Measurements from ENCODE around the gene MAT1A. TPM values are rescaled to one million over a fixed set of nuclear protein-coding genes. Genes with fewer than 3 reads are reported as not detected.

MAT1A gene
- total and polyA plus RNA-seq, 2 of the 8 experiments (the other 6 are each of a cell fraction or from before 2014, with no cell fraction given) = 4.1 to 6.4 TPM

DNA sequence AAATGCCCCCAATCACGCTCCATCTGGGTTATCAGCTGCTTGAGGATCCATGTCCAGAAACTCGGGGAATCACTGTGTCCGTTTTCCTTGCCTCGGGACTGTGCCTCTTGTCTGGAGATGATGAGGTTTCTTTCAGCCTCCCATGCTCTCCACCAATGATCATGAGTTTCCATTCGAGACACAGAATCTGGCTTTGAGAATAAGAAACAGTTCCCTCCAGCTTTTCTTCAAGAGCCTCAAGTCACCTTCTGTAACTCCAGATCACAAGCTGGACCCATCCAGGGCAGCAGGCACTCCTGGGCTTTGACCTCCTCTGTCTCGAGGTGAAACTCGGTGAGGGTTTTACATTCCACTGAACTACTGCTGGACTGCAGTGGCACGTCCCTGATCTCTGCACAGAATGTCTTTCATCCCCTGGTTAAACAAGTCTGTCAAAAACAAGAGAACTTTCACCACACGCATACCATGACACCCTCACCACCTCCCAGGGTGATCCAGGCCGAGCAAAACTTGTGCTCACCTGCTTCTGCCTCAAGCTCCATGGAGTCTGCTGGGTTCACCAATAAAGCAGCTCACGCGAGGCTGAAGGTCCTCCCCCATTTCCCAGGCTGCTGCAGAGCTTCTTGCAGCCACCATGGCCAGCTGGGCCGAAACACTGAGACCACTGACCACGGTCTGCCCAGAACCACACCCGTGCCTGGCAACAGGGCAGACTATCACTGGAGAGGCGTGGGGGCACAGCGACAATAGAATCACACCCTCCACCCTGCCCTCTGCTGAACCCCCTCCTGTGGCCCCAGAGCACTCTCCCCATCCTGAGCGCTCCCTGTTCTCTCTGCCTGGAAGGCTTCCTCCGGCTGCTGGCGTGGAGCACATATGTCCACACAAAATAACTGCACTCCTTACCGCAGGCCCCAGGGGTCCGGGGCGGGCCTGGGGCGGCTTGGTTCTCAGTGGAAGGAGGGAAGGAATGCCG, 25.1 kb downstream of the MAT1A start:
- H3K4me2 ChIP-seq (ENCODE audit: insufficient read depth in 1 of 2, low read depth in 2 of 2, low read length in 2 of 2) = no peak overlapping the region
- TF ChIP-seq MAX (IDR thresholded peaks at IDR 0.05) (no peak), YY1 (IDR thresholded peaks at IDR 0.05; ENCODE audit: low read depth, low read length) (no peak)
- H2AK5ac ChIP-seq (ENCODE audit: low read depth, low read length) = 0 out of 2 replicates have a peak overlapping the region, but pooled peaks have one; percentile 7
- peak overlapping the region; percentile 5; the same call in 1 of the 2 replicates for H2BK20ac ChIP-seq (ENCODE audit: low read length)
- H4K91ac ChIP-seq (replicated peaks; ENCODE audit: insufficient read length, low read length) = no peak overlapping the region
- H3K23me2 ChIP-seq (ENCODE audit: low read depth, low read length) = no peaks in the 10 kb centered on the region
- peak overlapping the region; percentile 6; the same call in 1 of the 2 replicates for H2BK12ac ChIP-seq (ENCODE audit: low read depth, low read length)
- peaks cover 0 to 13% (median 6%) of the 10 kb centered on the region in 4 experiments; a peak in 3 of 7 replicates for H3K4me1 ChIP-seq (replicated peaks in 1 of 4; ENCODE audit: control insufficient read depth in 3 of 4, insufficient read depth in 4 of 4, low read length in 3 of 4)
- H2AFZ ChIP-seq (ENCODE audit: low read length) = peak overlapping the region; percentile 27; the same call in 1 of the 2 replicates
- H3K27ac ChIP-seq (ENCODE audit: low read depth, low read length) = no peak overlapping the region
- H4K8ac ChIP-seq (ENCODE audit: extremely low read depth, insufficient read depth, low read length) = no peak overlapping the region; the same call in 1 of the 2 replicates
- no peak overlapping the region for H3K9ac ChIP-seq (replicated peaks in 1 of 4; ENCODE audit: extremely low read depth in 1 of 4, low read depth in 3 of 4, low read length in 3 of 4)
- H3K18ac ChIP-seq (ENCODE audit: extremely low read depth, low read length) = no peak overlapping the region
- DNase-seq (ENCODE audit: low read depth in 1 of 2, low spot score in 2 of 2) = no peak
- H4K5ac ChIP-seq (ENCODE audit: insufficient read length, low read depth, low read length) = no peak overlapping the region
- H3K79me2 ChIP-seq (ENCODE audit: control insufficient read depth in 1 of 2, insufficient read depth in 2 of 2, low read length in 2 of 2) = no peaks in the 10 kb centered on the region
- H3K23ac ChIP-seq (ENCODE audit: insufficient read length) = no peak overlapping the region
- no peaks in the 10 kb centered on the region for H3K36me3 ChIP-seq (ENCODE audit: control insufficient read depth in 2 of 4, insufficient read depth in 4 of 4, low read length in 3 of 4)
- ChIA-PET POLR2A (ENCODE audit: partially characterized antibody) (no interaction called here), CTCF (ENCODE audit: partially characterized antibody) (interaction anchor here (0.9 to 2.3 kb wide), 3 partner anchors 9 to 241 kb away, joined by 3 to 8 read pairs (median 3); no protein-coding TSS in a partner anchor)
- H3K4me3 ChIP-seq (ENCODE audit: extremely low read depth in 1 of 4, insufficient read depth in 2 of 4, low read depth in 3 of 4, low read length in 4 of 4) = no peak overlapping the region
- H3K27me3 ChIP-seq (replicated peaks in 1 of 4; ENCODE audit: control insufficient read depth in 3 of 4, extremely low read depth in 1 of 4, insufficient read depth in 3 of 4, low read length in 3 of 4) = no peaks in the 10 kb centered on the region; a peak in 1 of 7 replicates
- no peaks in the 10 kb centered on the region for H3K79me1 ChIP-seq (ENCODE audit: low read depth, low read length)
- no peak overlapping the region for H2BK120ac ChIP-seq (replicated peaks; ENCODE audit: low read depth, low read length)
- H2BK5ac ChIP-seq (ENCODE audit: low read depth, low read length) = 0 out of 2 replicates have a peak overlapping the region, but pooled peaks have one; percentile 27
- 80% methylated on average over 25 of the region's 25 CpGs; no CpG with 5 or more reads in 1 of the 2 experiments for WGBS, 2 experiments (ENCODE audit: extremely low coverage in 1 of 2, insufficient coverage in 1 of 2, insufficient read length in 1 of 2, insufficient replicate concordance in 2 of 2, low coverage in 1 of 2, low lambda C conversion rate in 2 of 2, missing lambda C conversion rate in 1 of 2)
- no peak overlapping the region for H3K14ac ChIP-seq (ENCODE audit: insufficient read length)
- H3K4ac ChIP-seq (replicated peaks; ENCODE audit: insufficient read length, low read depth, low read length) = peak overlapping the region; percentile 29
- no peak overlapping the region for H3K56ac ChIP-seq (replicated peaks; ENCODE audit: insufficient read length, low read depth, low read length)
- FAIRE-seq = no peak
- H2BK15ac ChIP-seq (ENCODE audit: low read length) = peak overlapping the region; percentile 76; the same call in 1 of the 2 replicates
- H4K20me1 ChIP-seq (replicated peaks in 1 of 2; ENCODE audit: control insufficient read depth in 1 of 2, insufficient read depth in 2 of 2, low read length in 2 of 2) = no peaks in the 10 kb centered on the region
- H3K9me3 ChIP-seq (ENCODE audit: insufficient read depth in 2 of 2, low read depth in 1 of 2, low read length in 1 of 2) = 0 out of 4 replicates have a peak, but pooled peaks cover 3 to 4% of the 10 kb centered on the region in 2 experiments
